ENCODE measurements around the gene EML4.

- TF ChIP-seq, protein P1, sequence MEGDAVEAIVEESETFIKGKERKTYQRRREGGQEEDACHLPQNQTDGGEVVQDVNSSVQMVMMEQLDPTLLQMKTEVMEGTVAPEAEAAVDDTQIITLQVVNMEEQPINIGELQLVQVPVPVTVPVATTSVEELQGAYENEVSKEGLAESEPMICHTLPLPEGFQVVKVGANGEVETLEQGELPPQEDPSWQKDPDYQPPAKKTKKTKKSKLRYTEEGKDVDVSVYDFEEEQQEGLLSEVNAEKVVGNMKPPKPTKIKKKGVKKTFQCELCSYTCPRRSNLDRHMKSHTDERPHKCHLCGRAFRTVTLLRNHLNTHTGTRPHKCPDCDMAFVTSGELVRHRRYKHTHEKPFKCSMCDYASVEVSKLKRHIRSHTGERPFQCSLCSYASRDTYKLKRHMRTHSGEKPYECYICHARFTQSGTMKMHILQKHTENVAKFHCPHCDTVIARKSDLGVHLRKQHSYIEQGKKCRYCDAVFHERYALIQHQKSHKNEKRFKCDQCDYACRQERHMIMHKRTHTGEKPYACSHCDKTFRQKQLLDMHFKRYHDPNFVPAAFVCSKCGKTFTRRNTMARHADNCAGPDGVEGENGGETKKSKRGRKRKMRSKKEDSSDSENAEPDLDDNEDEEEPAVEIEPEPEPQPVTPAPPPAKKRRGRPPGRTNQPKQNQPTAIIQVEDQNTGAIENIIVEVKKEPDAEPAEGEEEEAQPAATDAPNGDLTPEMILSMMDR (IDR thresholded peaks at IDR 0.05) = no peak
- no peak for TF ChIP-seq POLR2A (IDR thresholded peaks at IDR 0.05)
Observed at GRCh38 chr2:42219160-42219559, 50.0 kb downstream of the EML4 start.

Measured in heart left ventricle (tissue), 13 donors.